Pancreas (tissue), 10 donors: Measurements from ENCODE around the gene IGFN1. TPM values are rescaled to one million over a fixed set of nuclear protein-coding genes. Genes with fewer than 3 reads are reported as not detected.

Source experiments
- ATAC-seq, 4 donors: fragments of 200-7000 bp; cut with Tn5 transposase; one replicate each; pipeline versions ENCODE4 v1.8.0 to v1.9.1; 2020; ENCODE audit warnings: mild to moderate bottlenecking in 4 of 4, moderate library complexity in 4 of 4
- DNase-seq, 6 donors: peaks; one replicate each; pipeline ENCODE4 v3.0.0-alpha.2; 2020
- FAIRE-seq: peaks from 2 replicates; lab custom pipeline; 2012; peaks lifted over from hg19 to GRCh38; lab: Jason Lieb, UNC
- H3K27ac ChIP-seq, 4 donors: fragments of 200-600 bp; sonication (generic); 1 replicate in 3 of 4; 2 replicates in 1 of 4; pipeline versions ENCODE4 v1.5.0 to v1.8.0; 2020
- H3K27me3 ChIP-seq, 4 donors: fragments of 200-600 bp; one replicate each; pipeline ENCODE4 v1.8.0; 2021
- H3K36me3 ChIP-seq, 3 donors: fragments of 200-600 bp; sonication (generic) in 1 of 3; one replicate each; pipeline versions ENCODE4 v1.5.0 to v1.8.0; 2020 to 2021
- H3K4me1 ChIP-seq, 3 donors: fragments of 200-600 bp; one replicate each; pipeline ENCODE4 v1.8.0; 2021
- H3K4me3 ChIP-seq, 4 donors: fragments of 200-600 bp; sonication (generic) in 2 of 4; one replicate each; pipeline versions ENCODE4 v1.5.0 to v1.8.0; 2020 to 2021
- H3K9me3 ChIP-seq, 4 donors: fragments of 200-600 bp; one replicate each; pipeline ENCODE4 v1.8.0; 2021
- WGBS, 2 donors: extraction: QIAGEN DNeasy Blood & Tissue Kit; methylation state at CpG; one replicate each; pipeline ENCODE4 v1.1.7; 2013; 5-methylcytosine and 5-hydroxymethylcytosine counted together
- intact Hi-C, 3 donors: fragments of 100-400 bp; cut with DNase I; formaldehyde crosslinking; loops; one replicate each; pipeline versions ENCODE4 v1.11.1 to v1.14.2; 2022
- polyA plus RNA-seq, 2 donors: library from polyadenylated mRNA; stranded (reverse); fragments of 200-250 nt; gene quantifications; one replicate each; pipeline ENCODE4 v1.2.3, GENCODE V29; 2013
- total RNA-seq, 6 donors: library from RNA; stranded (reverse); fragmentation: NEBNext Ultra II Directional in 4 of 6; extraction: Animal tissue kit (Norgen Biotek cat#: 25700) in 4 of 6; gene quantifications; one replicate each; pipeline versions ENCODE4 v1.2.1 to v1.2.4, GENCODE V29; 2021 to 2023
- TF ChIP-seq, protein P1 (sequence below), 4 donors: fragments of 200-600 bp; sonication (generic) in 3 of 4; IDR thresholded peaks; one replicate each; pipeline versions ENCODE4 v1.5.0 to v1.8.0; 2021; ENCODE audit warnings: antibody characterized with exemption in 4 of 4
- donor health status: healthy with polysubstance abuse.
- donor health status: DM: no; HTN: no; CAD: no; lungs with moderate emphysema.
- donor health status: DM: no; HTN: no; CAD: no.
- donor health status: control.
- donor health status: control.
- donor health status: Bipolar disorder and iron deficiency.
- donor health status: DM: yes; HTN: yes; CAD: no.
- donor health status: DM: no; HTN: no; CAD: no.
- donor health status: DM: no; HTN: no; CAD: no.
- donor health status: DM: yes; HTN: yes; CAD: no.

IGFN1 gene
- total and polyA plus RNA-seq, 8 donors: 4.1 to 48.4 (median 14.6) TPM

- no peaks in the 10 kb centered on the region for H3K36me3 ChIP-seq
- WGBS, 2 donors: 84 to 86% methylated on average over 7 of the region's 7 CpGs
- H3K9me3 ChIP-seq: no peaks in the 10 kb centered on the region
- H3K27me3 ChIP-seq: no peaks in the 10 kb centered on the region
- no peak overlapping the region for H3K4me3 ChIP-seq
- ATAC-seq (no peak), DNase-seq (no peak), FAIRE-seq (no peak)
- TF ChIP-seq, protein P1, sequence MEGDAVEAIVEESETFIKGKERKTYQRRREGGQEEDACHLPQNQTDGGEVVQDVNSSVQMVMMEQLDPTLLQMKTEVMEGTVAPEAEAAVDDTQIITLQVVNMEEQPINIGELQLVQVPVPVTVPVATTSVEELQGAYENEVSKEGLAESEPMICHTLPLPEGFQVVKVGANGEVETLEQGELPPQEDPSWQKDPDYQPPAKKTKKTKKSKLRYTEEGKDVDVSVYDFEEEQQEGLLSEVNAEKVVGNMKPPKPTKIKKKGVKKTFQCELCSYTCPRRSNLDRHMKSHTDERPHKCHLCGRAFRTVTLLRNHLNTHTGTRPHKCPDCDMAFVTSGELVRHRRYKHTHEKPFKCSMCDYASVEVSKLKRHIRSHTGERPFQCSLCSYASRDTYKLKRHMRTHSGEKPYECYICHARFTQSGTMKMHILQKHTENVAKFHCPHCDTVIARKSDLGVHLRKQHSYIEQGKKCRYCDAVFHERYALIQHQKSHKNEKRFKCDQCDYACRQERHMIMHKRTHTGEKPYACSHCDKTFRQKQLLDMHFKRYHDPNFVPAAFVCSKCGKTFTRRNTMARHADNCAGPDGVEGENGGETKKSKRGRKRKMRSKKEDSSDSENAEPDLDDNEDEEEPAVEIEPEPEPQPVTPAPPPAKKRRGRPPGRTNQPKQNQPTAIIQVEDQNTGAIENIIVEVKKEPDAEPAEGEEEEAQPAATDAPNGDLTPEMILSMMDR (IDR thresholded peaks at IDR 0.05): no peak
- no peak overlapping the region for H3K27ac ChIP-seq
- peaks cover 0 to 10% (median 0%) of the 10 kb centered on the region in 3 donors for H3K4me1 ChIP-seq
- intact Hi-C loops: no loop called here
Measured at GRCh38 chr1:201175820-201176500, 14.7 kb upstream of the IGFN1 start.

GRCh38 chr1:201176940-201177339 lies 13.7 kb upstream of the IGFN1 start:
- TF ChIP-seq, protein P1 (IDR thresholded peaks at IDR 0.05): no peak
- Histone ChIP-seq H3K9me3 (no peaks in the 10 kb centered on the region), H3K36me3 (no peaks in the 10 kb centered on the region), H3K4me1 (peaks cover 0 to 10% (median 0%) of the 10 kb centered on the region in 3 donors), H3K27ac (no peak overlapping the region), H3K27me3 (no peaks in the 10 kb centered on the region), H3K4me3 (no peak overlapping the region)
- WGBS, 2 donors: 46 to 65% methylated on average over 2 of the region's 2 CpGs
- ATAC-seq: peak in 2 of 4 donors; percentile 12 to 16
- peak in 1 of 6 donors; percentile 17 for DNase-seq
- intact Hi-C loops: no loop called here
- no peak for FAIRE-seq

GRCh38 chr1:201178718-201179117 lies 11.9 kb upstream of the IGFN1 start:
- Histone ChIP-seq H3K27ac (no peak overlapping the region), H3K4me1 (peaks cover 0 to 3% (median 0%) of the 10 kb centered on the region in 3 donors), H3K27me3 (no peaks in the 10 kb centered on the region), H3K9me3 (no peaks in the 10 kb centered on the region), H3K4me3 (no peak overlapping the region), H3K36me3 (no peaks in the 10 kb centered on the region)
- FAIRE-seq (no peak), ATAC-seq (no peak), DNase-seq (no peak)
- intact Hi-C loops: no loop called here
- TF ChIP-seq, protein P1 (IDR thresholded peaks at IDR 0.05): no peak
- WGBS, 2 donors: 74 to 81% methylated on average over 3 of the region's 3 CpGs

- WGBS, 2 donors: 60 to 61% methylated on average over 1 of the region's 1 CpG
- intact Hi-C loops: loop anchor here in 1 of 3 donors (5.0 kb wide), 1 partner anchor 33 kb away; no protein-coding TSS in a partner anchor
- TF ChIP-seq, protein P1 (IDR thresholded peaks at IDR 0.05): no peak
Measured at GRCh38 chr1:201180141-201180540, 10.5 kb upstream of the IGFN1 start.

DNA sequence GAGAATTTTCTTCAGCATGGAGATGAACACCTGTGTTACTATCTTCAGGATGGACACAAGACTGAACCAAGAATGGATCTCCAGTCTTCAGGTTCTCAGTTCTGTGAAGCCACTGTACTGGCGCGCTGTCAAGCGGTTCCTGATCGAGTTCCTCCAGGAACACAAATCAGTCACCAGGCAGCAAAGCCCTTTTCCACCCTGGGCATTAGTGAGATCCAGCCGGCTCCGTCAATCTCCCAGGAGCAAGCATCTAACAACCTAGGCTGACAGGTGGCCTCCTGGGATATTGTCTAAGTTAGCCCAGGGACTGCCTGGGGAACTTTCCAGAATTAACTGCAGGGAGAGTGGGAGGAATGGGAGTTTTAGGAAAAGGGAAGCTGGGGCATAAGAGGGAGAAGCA lies 9.7 kb upstream of the IGFN1 start:
- FAIRE-seq (no peak), DNase-seq (peak in 1 of 6 donors; percentile 45), ATAC-seq (no peak)
- TF ChIP-seq, protein P1 (IDR thresholded peaks at IDR 0.05): no peak
- Histone ChIP-seq H3K4me3 (no peak overlapping the region), H3K4me1 (no peaks in the 10 kb centered on the region), H3K27me3 (no peaks in the 10 kb centered on the region), H3K36me3 (no peaks in the 10 kb centered on the region), H3K9me3 (no peaks in the 10 kb centered on the region), H3K27ac (no peak overlapping the region)
- WGBS, 2 donors: 93 to 98% methylated on average over 6 of the region's 6 CpGs
- intact Hi-C loops: loop anchor here in 1 of 3 donors (5.0 kb wide), 1 partner anchor 34 kb away; no protein-coding TSS in a partner anchor

More at GRCh38 chr1:201180141-201180540, 10.5 kb upstream of the IGFN1 start:
- no peak overlapping the region for H3K4me3 ChIP-seq
- no peaks in the 10 kb centered on the region for H3K9me3 ChIP-seq
- H3K27me3 ChIP-seq: no peaks in the 10 kb centered on the region
- H3K36me3 ChIP-seq: no peaks in the 10 kb centered on the region
- FAIRE-seq (no peak), DNase-seq (no peak), ATAC-seq (no peak)
- H3K4me1 ChIP-seq: no peaks in the 10 kb centered on the region
- H3K27ac ChIP-seq: no peak overlapping the region
